ENCODE data around the gene RALGPS2.

GRCh38 chr1:178724728-178725465 lies at the start of gene RALGPS2:
- no peak for TF ChIP-seq POLR2A (IDR thresholded peaks at IDR 0.05; ENCODE audit: low read depth, low read length)
- TF ChIP-seq POLR2AphosphoS5 (IDR thresholded peaks at IDR 0.05; ENCODE audit: low read depth, low read length) = no peak
- no peak for TF ChIP-seq SPI1 (IDR thresholded peaks at IDR 0.05; ENCODE audit: low read depth, low read length)
- no peak for TF ChIP-seq TAF1 (IDR thresholded peaks at IDR 0.05; ENCODE audit: low read depth, low read length)
